Endothelial cell of umbilical vein (primary cell): ENCODE measurements around the gene KLK3. TPM values are rescaled to one million over a fixed set of nuclear protein-coding genes. Genes with fewer than 3 reads are reported as not detected.

Experiments
- BruUV-seq: library from RNA; stranded (reverse); fragments of 400-500 nt; replicated peaks from 2 replicates; lab custom pipeline; 2021; lab: Mats Ljungman, UMichigan
- CTCF ChIA-PET: fragments of 300-600, 350-600 bp; sonication (Branson Sonifier 250); formaldehyde crosslinking; loops from one replicate; lab custom pipeline; 2021; ENCODE audit warnings: antibody characterized with exemption, inconsistent platforms; lab: Charles Lee
- POLR2A ChIA-PET: fragments of 300-600, 350-600 bp; sonication (Branson Sonifier 250); formaldehyde crosslinking; loops from one replicate; lab custom pipeline; 2021; ENCODE audit warnings: antibody characterized with exemption, inconsistent platforms; lab: Charles Lee
- DNase-seq: peaks from one replicate; pipeline ENCODE4 v3.0.0-alpha.2; 2011; ENCODE audit warnings: low read depth, low spot score
- FAIRE-seq: peaks from 2 replicates; lab custom pipeline; 2011; peaks lifted over from hg19 to GRCh38; lab: Jason Lieb, UNC
- H2AFZ ChIP-seq: 2 replicates; pipeline ENCODE4 v1.6.0; 2012; ENCODE audit warnings: low read depth, low read length, control low read depth, inconsistent platforms
- H3K27ac ChIP-seq: 2 replicates; pipeline ENCODE4 v1.5.1; 2011; ENCODE audit warnings: low read depth, mild to moderate bottlenecking, control low read depth, low read length, moderate library complexity; ENCODE audit not compliant: insufficient read depth
- H3K27me3 ChIP-seq, 2 experiments: 2 replicates each; pipeline versions ENCODE4 v1.6.0 to v1.6.1; 2011; ENCODE audit warnings: low read length in 2 of 2, mixed read lengths in 1 of 2; ENCODE audit not compliant: control insufficient read depth in 2 of 2, insufficient read depth in 2 of 2
- H3K36me3 ChIP-seq, 2 experiments: 2 replicates in 1 of 2; 3 replicates in 1 of 2; pipeline ENCODE4 v1.5.1; 2011; ENCODE audit warnings: low read length in 2 of 2, mild to moderate bottlenecking in 1 of 2, moderate library complexity in 1 of 2; ENCODE audit not compliant: control insufficient read depth in 2 of 2, insufficient read depth in 2 of 2; ENCODE audit errors: extremely low read depth in 1 of 2
- H3K4me1 ChIP-seq: 3 replicates; pipeline ENCODE4 v1.5.1; 2011; ENCODE audit warnings: mild to moderate bottlenecking, low read length; ENCODE audit not compliant: control insufficient read depth, insufficient read depth; ENCODE audit errors: extremely low read depth
- H3K4me2 ChIP-seq: 2 replicates; pipeline ENCODE4 v1.6.1; 2011; ENCODE audit warnings: low read length, control low read depth, mixed read lengths; ENCODE audit not compliant: insufficient read depth
- H3K4me3 ChIP-seq, 3 experiments: fragments of 200-600 bp in 1 of 3; sonication (generic), shearing (Covaris generic) in 1 of 3; replicated peaks in 1 of 3; 2 replicates each; pipeline ENCODE4 v1.5.1; 2011 to 2016; ENCODE audit warnings: control low read depth in 3 of 3, low read length in 3 of 3, mild to moderate bottlenecking in 2 of 3, inconsistent platforms in 1 of 3, low read depth in 1 of 3, moderate library complexity in 1 of 3; ENCODE audit not compliant: insufficient read depth in 1 of 3
- H3K79me2 ChIP-seq: 2 replicates; pipeline ENCODE4 v1.6.0; 2012; ENCODE audit warnings: low read length, inconsistent platforms; ENCODE audit not compliant: control insufficient read depth, insufficient read depth
- H3K9ac ChIP-seq: replicated peaks from 2 replicates; pipeline ENCODE3; 2011; ENCODE audit warnings: low read length, control low read depth; ENCODE audit not compliant: insufficient read depth; ENCODE audit errors: extremely low read depth
- H3K9me1 ChIP-seq: replicated peaks from 3 replicates; pipeline ENCODE4 v1.6.0; 2011; ENCODE audit warnings: mild to moderate bottlenecking, low read length; ENCODE audit not compliant: control insufficient read depth, insufficient read depth; ENCODE audit errors: extremely low read depth
- H3K9me3 ChIP-seq: replicated peaks from 2 replicates; pipeline ENCODE4 v1.5.1; 2012; ENCODE audit warnings: low read length, inconsistent platforms; ENCODE audit not compliant: control insufficient read depth, insufficient read depth
- H4K20me1 ChIP-seq: replicated peaks from 2 replicates; pipeline ENCODE3; 2011; ENCODE audit warnings: mild to moderate bottlenecking, low read length; ENCODE audit not compliant: control insufficient read depth, insufficient read depth; ENCODE audit errors: extremely low read depth
- EZH2 ChIP-seq: IDR thresholded peaks from 2 replicates; pipeline ENCODE4 v1.6.1; 2012; ENCODE audit warnings: borderline replicate concordance, low read depth, mild to moderate bottlenecking, moderate library complexity, low read length, inconsistent platforms; ENCODE audit not compliant: severe bottlenecking
- FOS ChIP-seq: IDR thresholded peaks from 2 replicates; pipeline ENCODE4 v1.6.1; 2011; ENCODE audit warnings: mild to moderate bottlenecking, low read length, moderate library complexity, borderline replicate concordance; ENCODE audit not compliant: insufficient read depth
- GATA2 ChIP-seq: IDR thresholded peaks from 2 replicates; pipeline ENCODE4 v1.7.0; 2011; ENCODE audit warnings: low read depth, mild to moderate bottlenecking, moderate library complexity, mixed read lengths, low read length; ENCODE audit not compliant: insufficient read length, insufficient read depth
- JUN ChIP-seq: IDR thresholded peaks from 2 replicates; pipeline ENCODE4 v1.6.1; 2011; ENCODE audit warnings: borderline replicate concordance, low read depth; ENCODE audit not compliant: insufficient read length, insufficient read depth
- MYC ChIP-seq: IDR thresholded peaks from one replicate; pipeline ENCODE4 v1.6.1; 2011; ENCODE audit warnings: mild to moderate bottlenecking, low read depth, low read length
- POLR2A ChIP-seq: IDR thresholded peaks from 2 replicates; pipeline ENCODE4 v1.6.1; 2012; ENCODE audit warnings: low read depth, mild to moderate bottlenecking, control low read depth, low read length
- POLR2AphosphoS5 ChIP-seq: IDR thresholded peaks from 2 replicates; pipeline ENCODE4 v1.6.1; 2012; ENCODE audit warnings: low read depth, mild to moderate bottlenecking, control low read depth, low read length, moderate library complexity; ENCODE audit not compliant: insufficient read depth
- dilution Hi-C: fragments of 300-500 bp; cut with MboI; formaldehyde crosslinking; loops from one replicate; pipeline ENCODE4 v1.15.0; 2019; ENCODE audit warnings: low sequenced_read_pairs; ENCODE audit not compliant: extremely low pct_ligation_motif_present
- intact Hi-C: fragments of 100-400 bp; cut with micrococcal nuclease; formaldehyde crosslinking; loops from one replicate; pipeline ENCODE4 v1.10.0; 2022
- polyA plus RNA-seq, 4 experiments: library from polyadenylated mRNA; depleted of rRNA in 3 of 4; stranded (reverse) in 3 of 4; unstranded in 1 of 4; fragments of >200 nt; gene quantifications; 2 replicates each; pipeline versions ENCODE4 v1.2.1 to v1.2.3, GENCODE V29; 2011 to 2012; ENCODE audit warnings: missing spikeins in 1 of 4
- total RNA-seq: library from RNA; stranded (reverse); gene quantifications from 2 replicates; pipeline ENCODE4 v1.2.3, GENCODE V29; 2021
- TF ChIP-seq, protein P1 (sequence below), 2 donors: IDR thresholded peaks; 1 replicate in 1 of 2; 2 replicates in 1 of 2; pipeline ENCODE4 v1.5.1; 2011; ENCODE audit warnings: low read length in 2 of 2, mild to moderate bottlenecking in 2 of 2, moderate library complexity in 2 of 2, control low read depth in 1 of 2, inconsistent platforms in 1 of 2, low read depth in 1 of 2; ENCODE audit not compliant: insufficient read depth in 1 of 2; ENCODE audit errors: extremely low read depth in 1 of 2
- TF ChIP-seq, protein P2 (sequence below): IDR thresholded peaks from 2 replicates; pipeline ENCODE4 v1.6.1; 2011; ENCODE audit not compliant: insufficient read depth, insufficient read length

Gene KLK3
- total and polyA plus RNA-seq, 2 donors (not counting 3 experiments of a cell fraction or from before 2014, with no cell fraction given) = not detected

DNA sequence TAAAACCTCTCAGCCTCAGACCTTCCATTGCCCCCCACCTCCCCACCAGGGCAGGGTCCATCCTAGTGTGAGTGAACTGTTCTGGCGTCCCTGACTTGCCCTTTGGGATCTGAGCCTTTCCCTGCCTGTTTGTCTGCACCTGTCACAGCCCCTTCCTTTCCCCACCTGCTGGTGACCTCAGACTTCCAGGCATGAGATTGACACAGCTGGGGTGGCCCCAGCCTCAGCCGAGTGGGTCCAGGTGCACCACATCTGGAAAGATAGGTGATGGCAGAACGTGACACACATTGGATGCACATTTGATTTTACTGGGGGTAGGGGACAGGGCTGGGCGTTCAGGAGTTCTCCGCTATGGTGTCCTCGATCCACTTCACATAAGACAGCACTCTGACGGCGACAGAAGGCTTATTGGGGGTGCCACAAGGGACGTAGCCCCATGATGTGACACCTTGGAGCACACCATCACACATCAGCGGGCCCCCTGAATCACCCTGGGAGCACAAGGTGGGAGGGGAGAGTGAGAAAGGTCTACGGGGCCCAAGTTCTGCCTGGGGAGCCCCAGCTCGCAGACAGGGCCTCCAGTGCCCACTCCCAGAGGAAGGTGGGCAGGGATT lies 35.7 kb upstream of the KLK3 start:
- no peaks in the 10 kb centered on the region for H3K9me1 ChIP-seq
- no peak for DNase-seq
- H3K4me1 ChIP-seq = no peaks in the 10 kb centered on the region
- no peak overlapping the region for H3K27ac ChIP-seq
- H3K36me3 ChIP-seq = no peaks in the 10 kb centered on the region
- no peaks in the 10 kb centered on the region for H3K9me3 ChIP-seq
- no TSS peak for BruUV-seq
- intact Hi-C loops = no loop called here
- H3K9ac ChIP-seq = no peak overlapping the region
- CTCF ChIA-PET = no interaction called here
- POLR2A ChIA-PET = no interaction called here
- H4K20me1 ChIP-seq = no peaks in the 10 kb centered on the region
- no peaks in the 10 kb centered on the region for H3K79me2 ChIP-seq
- no peak overlapping the region for H2AFZ ChIP-seq
- H3K4me3 ChIP-seq = no peak overlapping the region
- TF ChIP-seq, protein P1, sequence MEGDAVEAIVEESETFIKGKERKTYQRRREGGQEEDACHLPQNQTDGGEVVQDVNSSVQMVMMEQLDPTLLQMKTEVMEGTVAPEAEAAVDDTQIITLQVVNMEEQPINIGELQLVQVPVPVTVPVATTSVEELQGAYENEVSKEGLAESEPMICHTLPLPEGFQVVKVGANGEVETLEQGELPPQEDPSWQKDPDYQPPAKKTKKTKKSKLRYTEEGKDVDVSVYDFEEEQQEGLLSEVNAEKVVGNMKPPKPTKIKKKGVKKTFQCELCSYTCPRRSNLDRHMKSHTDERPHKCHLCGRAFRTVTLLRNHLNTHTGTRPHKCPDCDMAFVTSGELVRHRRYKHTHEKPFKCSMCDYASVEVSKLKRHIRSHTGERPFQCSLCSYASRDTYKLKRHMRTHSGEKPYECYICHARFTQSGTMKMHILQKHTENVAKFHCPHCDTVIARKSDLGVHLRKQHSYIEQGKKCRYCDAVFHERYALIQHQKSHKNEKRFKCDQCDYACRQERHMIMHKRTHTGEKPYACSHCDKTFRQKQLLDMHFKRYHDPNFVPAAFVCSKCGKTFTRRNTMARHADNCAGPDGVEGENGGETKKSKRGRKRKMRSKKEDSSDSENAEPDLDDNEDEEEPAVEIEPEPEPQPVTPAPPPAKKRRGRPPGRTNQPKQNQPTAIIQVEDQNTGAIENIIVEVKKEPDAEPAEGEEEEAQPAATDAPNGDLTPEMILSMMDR (IDR thresholded peaks at IDR 0.05; ENCODE audit: extremely low read depth in 1 of 2, insufficient read depth in 1 of 2, low read depth in 1 of 2, low read length in 2 of 2) = no peak
- TF ChIP-seq FOS (no peak), EZH2 (no peak), POLR2A (no peak), MYC (no peak), POLR2AphosphoS5 (no peak), JUN (no peak), GATA2 (no peak)
- TF ChIP-seq, protein P2, sequence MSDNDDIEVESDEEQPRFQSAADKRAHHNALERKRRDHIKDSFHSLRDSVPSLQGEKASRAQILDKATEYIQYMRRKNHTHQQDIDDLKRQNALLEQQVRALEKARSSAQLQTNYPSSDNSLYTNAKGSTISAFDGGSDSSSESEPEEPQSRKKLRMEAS = no peak
- H3K27me3 ChIP-seq = peaks cover 21 to 28% of the 10 kb centered on the region in 2 experiments
- no peak overlapping the region for H3K4me2 ChIP-seq
- FAIRE-seq = no peak
- dilution Hi-C loops = no loop called here
